GM18868 (cell line): ENCODE results near the gene SCD5.
"Not testable (repeated sequence)": the region's sequence is repeated elsewhere in the genome, so short reads cannot be mapped to it uniquely, and the experiment has no call there.

ENCODE experiments used
- ATAC-seq: cut with Tn5 transposase; IDR thresholded peaks from one replicate; pipeline ENCODE4 v1.9.1; 2021; ENCODE audit warnings: mild to moderate bottlenecking, moderate library complexity; ENCODE audit not compliant: unreplicated experiment

Gene SCD5

GRCh38 chr4:82798168-82799005 is at the start of gene SCD5:
TSS of gene SCD5 (minus strand) at chr4:82798796. CDS start at chr4:82798537, 259 bp downstream.
- ATAC-seq, result peak; percentile 93

DNA sequence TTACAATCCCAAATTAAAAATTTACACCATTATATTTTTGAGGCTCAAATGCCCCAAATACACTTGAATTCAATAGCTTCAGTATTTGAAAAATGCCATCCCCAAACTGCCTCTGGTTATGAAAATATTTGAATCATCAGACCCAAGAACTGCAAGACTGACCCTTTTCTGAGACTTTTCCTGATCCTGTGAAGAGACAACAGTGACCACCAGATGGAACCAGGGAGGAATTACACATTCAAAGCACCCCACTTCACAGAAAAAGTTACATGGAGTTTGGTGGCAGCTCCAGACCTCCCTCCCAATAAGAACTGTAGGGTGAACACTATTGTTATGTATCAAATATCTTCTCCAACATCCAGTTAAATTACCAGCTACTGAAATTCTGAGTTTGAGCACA is 44.0 kb upstream of the SCD5 start:
- no peak for ATAC-seq

DNA sequence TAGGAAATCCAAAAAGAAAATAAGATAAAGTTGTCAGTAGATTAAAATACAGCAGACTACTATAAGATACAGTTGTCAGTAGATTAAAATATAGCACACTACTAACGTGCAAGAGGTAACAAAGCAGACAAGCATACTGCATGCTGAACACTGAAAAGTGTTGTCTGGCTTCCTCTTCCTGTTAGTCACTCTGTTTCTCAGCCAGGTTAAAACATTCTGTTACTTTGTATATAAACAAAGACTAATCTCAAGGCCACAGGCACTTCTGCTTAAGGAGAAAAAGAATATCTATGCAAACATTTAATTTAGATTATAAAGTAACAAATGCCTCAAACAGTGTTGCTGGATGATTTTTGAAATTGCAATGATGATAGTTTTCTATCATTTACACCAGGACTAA is 41.0 kb upstream of the SCD5 start:
- no peak for ATAC-seq

DNA sequence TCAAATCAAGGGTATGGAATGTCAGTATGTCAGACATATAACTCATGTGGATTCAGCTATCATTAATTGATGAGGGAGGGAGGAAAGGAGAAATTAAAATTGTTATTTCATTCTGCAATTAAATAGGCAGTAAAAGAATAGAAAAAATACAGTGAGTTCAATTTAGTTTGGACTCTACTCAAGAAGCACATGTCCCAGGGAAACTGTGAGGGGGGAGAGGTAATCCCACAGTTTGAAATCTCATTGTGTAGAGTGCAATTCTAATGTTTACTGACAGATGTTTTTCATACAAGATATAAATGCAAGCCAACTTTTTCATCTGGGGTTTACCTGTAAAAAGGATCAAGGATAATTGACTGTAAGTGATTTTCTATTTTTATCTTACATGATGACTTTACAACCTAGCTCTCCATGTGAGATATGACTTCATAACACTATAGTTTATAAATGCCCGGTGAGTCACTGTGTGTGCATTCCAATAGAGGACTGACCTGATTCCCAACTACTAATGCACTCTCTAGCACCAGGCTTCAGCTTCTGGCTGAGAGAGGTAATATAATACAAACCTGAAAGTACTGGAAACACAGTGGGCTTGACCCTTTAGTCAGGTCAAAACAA is 35.2 kb upstream of the SCD5 start:
- ATAC-seq, result no peak

DNA sequence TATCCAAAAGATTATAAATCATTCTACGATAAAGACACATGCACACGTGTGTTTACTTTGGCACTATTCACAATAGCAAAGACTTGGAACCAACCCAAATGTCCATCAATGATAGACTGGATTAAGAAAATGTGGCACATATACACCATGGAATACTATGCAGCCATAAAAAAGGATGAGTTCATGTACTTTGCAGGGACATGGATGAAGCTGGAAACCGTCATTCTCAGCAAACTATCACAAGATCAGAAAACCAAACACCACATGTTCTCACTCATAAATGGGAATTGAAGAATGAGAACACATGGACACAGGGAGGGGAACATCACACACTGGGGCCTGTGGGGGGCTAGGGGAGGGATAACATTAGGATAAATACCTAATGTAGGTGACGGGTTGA is 34.5 kb upstream of the SCD5 start:
- not testable (repeated sequence) for ATAC-seq

- ATAC-seq, result no peak
These were observed 26.8 kb upstream of the SCD5 start for GRCh38 chr4:82825425-82825824.

- no peak for ATAC-seq
These were observed 24.5 kb upstream of the SCD5 start for GRCh38 chr4:82823062-82823461.

- no peak for ATAC-seq
These were observed 22.1 kb upstream of the SCD5 start for GRCh38 chr4:82820689-82821088.

- ATAC-seq, result no peak
These were observed 20.4 kb upstream of the SCD5 start for GRCh38 chr4:82818664-82819662.

DNA sequence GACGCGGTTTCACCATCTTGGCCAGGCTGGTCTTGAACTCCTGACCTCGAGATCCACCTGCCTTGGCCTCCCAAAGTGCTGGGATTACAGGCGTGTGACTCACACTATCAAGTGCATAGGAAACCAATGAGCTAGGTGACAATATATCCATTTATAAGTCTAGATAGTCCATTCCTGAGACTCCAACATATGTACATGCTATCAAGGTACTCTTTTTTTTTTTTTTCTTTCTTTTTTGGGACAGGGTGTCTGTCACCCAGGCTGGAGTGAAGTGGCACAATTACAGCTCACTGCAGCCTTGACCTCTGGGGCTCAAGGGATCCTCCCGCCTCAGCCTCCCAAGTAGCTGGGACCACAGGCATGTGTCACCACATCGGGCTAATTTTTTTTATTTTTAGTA is 18.3 kb upstream of the SCD5 start:
- ATAC-seq, result not testable (repeated sequence)

DNA sequence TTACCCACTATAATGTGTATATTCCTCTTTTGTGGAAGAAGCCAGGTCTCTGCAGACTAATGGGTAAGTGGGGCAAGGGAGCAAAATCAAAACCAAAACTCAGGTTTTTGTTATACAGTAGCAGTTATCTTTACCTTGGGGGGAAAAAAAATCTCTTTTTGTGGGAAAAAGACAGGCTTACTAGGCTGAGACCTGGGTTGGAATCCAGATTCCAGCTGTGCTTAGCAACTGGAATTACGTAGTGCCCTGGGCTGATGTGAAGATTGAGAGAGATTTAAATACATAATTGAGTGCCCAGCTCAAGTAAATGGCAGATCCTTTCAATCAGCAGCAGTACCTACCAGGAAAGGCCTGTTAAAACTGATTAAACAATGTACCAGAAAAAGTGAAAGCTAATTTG is 15.4 kb upstream of the SCD5 start:
- no peak for ATAC-seq

GRCh38 chr4:82811838-82812341 is 13.3 kb upstream of the SCD5 start:
- no peak for ATAC-seq

DNA sequence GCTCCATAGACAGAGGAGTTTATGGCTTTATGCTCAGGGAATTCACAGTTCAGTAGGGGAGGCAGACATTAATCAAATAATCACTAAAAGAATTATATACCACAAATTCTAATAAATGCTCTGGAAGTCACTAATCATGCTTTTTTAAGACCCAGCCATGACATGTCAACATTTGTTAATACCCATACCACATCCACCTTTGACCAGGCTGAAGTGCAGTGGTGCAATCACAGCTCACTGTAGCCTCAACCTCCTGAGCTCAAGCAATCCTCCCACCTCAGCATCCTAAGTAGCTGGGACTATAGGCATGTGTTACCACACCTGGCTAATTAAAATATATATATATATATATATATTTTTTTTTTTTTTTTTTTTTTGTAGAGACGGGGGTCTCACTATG is 12.8 kb upstream of the SCD5 start:
- ATAC-seq, result no peak

- no peak for ATAC-seq
These were observed 11.6 kb upstream of the SCD5 start for GRCh38 chr4:82810176-82810575.

DNA sequence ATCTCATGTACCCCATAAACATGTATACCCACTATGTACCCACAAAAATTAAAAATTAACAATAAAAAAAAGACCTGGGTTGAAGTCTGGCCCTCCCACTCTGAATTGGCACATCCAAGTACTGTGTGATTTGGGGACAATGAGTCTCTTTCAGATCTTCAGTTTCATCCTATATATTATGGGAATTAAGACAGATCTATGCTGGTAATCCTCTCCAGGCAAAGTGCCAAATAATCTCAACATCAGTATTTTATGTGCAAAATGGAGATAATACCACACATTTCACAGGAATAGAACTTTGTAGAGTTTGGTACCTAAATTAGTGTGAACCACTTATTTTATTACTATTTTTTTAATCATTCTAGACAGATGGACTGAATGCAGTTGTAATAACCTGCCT is 11.0 kb upstream of the SCD5 start:
- ATAC-seq, result no peak

GRCh38 chr4:82803746-82804145 is 5.2 kb upstream of the SCD5 start:
- no peak for ATAC-seq

DNA sequence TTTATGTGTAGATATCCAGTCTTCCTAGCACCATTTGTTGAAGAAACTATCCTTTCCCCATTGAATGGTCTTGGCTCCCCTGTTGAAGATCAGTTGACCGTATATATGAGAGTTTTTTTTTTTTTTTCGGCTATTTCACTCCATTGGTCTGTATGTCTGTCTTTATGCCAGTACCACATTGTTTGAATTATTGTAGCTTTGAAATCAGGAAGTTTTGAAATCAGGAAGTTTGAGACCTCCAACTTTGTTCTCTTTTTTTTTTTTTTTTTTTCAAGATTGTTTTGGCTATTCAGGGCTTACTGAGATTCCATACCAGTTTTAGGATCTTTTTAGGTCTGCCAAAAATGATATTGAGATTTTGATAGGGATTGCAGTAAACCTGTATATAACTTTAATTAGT is 4.3 kb upstream of the SCD5 start:
- ATAC-seq, result no peak

- ATAC-seq, result no peak
These were observed 3.4 kb upstream of the SCD5 start for GRCh38 chr4:82801910-82802521.

- ATAC-seq, result no peak
These were observed 648 bp upstream of the SCD5 start for GRCh38 chr4:82799006-82799881.
